ENCODE results near the gene LPCAT2.

The LPCAT2 gene

DNA sequence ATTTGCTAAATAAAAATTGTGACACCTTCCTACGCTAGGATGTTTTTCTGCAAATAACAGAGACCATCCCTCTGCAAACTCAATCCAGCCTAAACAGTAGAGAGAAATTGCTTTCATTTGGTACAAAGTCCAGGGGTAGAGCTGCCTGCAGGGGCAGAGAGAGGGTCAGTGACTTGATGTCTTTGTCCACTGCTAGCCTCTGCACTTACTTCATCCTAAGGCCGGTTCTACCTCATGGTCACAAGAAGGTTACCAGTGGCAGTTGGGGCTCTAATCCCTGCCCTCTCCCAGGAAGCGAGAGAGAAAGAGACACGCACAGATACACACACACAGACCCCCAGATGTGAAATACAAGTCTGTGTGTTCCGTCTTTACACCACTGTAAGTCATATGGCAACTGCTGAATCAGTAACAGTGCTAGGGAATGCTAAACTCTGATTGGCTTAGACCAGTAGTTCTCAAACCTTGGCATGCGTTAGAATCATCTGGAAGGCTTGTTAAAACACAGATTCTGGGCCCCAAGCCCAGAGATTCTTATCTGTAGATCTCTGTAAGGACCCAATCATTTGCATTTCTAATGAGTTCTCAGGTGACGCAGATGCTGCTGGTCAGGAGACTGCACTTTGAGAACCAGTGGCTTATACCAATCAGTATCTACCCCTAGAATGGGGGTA, 13.1 kb upstream of the LPCAT2 start:
- Histone ChIP-seq H3K36me3 (ENCODE audit: control insufficient read depth in 1 of 2, insufficient read depth in 2 of 2, low read length in 2 of 2) (peaks cover 0 to 4% of the 10 kb centered on the region in 2 donors), H3K27me3 (ENCODE audit: control insufficient read depth in 1 of 2, insufficient read depth in 2 of 2, low read length in 2 of 2) (no peaks in the 10 kb centered on the region), H3K27ac (ENCODE audit: low read depth, low read length) (no peak overlapping the region), H3K4me1 (ENCODE audit: control insufficient read depth in 1 of 2, insufficient read depth in 2 of 2, low read length in 2 of 2) (peaks cover 12 to 25% of the 10 kb centered on the region in 2 donors), H3K9ac (ENCODE audit: low read depth in 1 of 2, low read length in 2 of 2) (no peak overlapping the region), H3K9me3 (ENCODE audit: control insufficient read depth in 1 of 2, low read length in 2 of 2) (no peaks in the 10 kb centered on the region), H3K4me3 (ENCODE audit: low read depth in 1 of 2, low read length in 2 of 2) (no peak overlapping the region)

DNA sequence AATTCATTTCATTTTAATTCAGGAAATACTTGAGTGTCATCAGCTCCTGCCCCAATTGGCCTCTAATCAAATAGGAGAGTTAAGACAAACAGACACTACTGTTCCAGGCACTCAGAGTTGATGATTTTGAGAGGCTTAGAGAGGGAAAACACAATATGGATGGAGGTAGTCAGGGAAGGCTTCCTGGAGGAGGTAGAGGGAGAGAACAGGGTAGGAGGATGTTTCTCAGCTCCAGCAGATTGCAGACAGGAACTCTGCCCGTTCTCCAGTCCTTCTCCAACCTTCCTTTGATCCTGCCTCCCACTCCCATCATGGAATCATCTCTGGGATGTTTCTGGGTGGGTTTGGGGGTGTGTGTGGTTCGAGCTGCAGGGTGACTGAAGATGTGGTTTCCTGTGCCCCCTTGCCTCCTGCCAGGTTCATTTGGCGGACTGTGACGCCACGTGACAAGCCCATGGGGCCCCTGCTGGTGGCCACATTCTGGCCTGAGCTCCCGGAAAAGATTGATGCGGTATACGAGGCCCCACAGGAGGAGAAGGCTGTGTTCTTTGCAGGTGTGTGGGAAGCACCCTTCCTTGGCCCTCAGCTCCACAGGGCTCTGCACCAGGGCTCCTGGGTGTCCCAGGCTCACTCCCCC, 12.2 kb upstream of the LPCAT2 start:
- Histone ChIP-seq H3K4me1 (ENCODE audit: control insufficient read depth in 1 of 2, insufficient read depth in 2 of 2, low read length in 2 of 2) (peaks cover 20 to 33% of the 10 kb centered on the region in 2 donors), H3K9ac (ENCODE audit: low read depth in 1 of 2, low read length in 2 of 2) (no peak overlapping the region), H3K27me3 (ENCODE audit: control insufficient read depth in 1 of 2, insufficient read depth in 2 of 2, low read length in 2 of 2) (no peaks in the 10 kb centered on the region), H3K36me3 (ENCODE audit: control insufficient read depth in 1 of 2, insufficient read depth in 2 of 2, low read length in 2 of 2) (peaks cover 0 to 4% of the 10 kb centered on the region in 2 donors), H3K4me3 (ENCODE audit: low read depth in 1 of 2, low read length in 2 of 2) (no peak overlapping the region), H3K9me3 (ENCODE audit: control insufficient read depth in 1 of 2, low read length in 2 of 2) (no peaks in the 10 kb centered on the region), H3K27ac (ENCODE audit: low read depth, low read length) (no peak overlapping the region)

DNA sequence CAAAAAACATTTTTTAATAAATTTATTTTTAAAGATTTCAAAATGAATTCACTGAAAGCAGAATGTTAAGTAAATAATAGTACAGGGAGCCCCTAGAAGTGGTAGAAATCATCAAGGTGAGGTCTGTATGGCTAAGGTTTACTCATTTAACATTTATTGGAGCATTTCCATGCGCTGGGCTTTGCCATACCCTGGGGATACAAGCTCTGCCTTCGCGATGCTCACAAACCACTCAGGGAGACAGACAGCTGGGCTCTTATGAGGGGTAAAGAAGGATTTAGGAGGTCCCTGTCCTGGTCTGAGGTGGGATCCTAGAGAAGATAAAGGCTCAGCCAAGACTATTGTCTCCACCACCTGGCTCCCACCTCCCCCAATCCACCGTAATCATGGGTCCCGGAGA, 11.3 kb upstream of the LPCAT2 start:
- Histone ChIP-seq H3K4me3 (ENCODE audit: low read depth in 1 of 2, low read length in 2 of 2) (no peak overlapping the region), H3K36me3 (ENCODE audit: control insufficient read depth in 1 of 2, insufficient read depth in 2 of 2, low read length in 2 of 2) (peaks cover 0 to 4% of the 10 kb centered on the region in 2 donors), H3K9me3 (ENCODE audit: control insufficient read depth in 1 of 2, low read length in 2 of 2) (no peaks in the 10 kb centered on the region), H3K9ac (ENCODE audit: low read depth in 1 of 2, low read length in 2 of 2) (no peak overlapping the region), H3K27me3 (ENCODE audit: control insufficient read depth in 1 of 2, insufficient read depth in 2 of 2, low read length in 2 of 2) (no peaks in the 10 kb centered on the region), H3K27ac (ENCODE audit: low read depth, low read length) (no peak overlapping the region), H3K4me1 (ENCODE audit: control insufficient read depth in 1 of 2, insufficient read depth in 2 of 2, low read length in 2 of 2) (peaks cover 29 to 42% of the 10 kb centered on the region in 2 donors)

DNA sequence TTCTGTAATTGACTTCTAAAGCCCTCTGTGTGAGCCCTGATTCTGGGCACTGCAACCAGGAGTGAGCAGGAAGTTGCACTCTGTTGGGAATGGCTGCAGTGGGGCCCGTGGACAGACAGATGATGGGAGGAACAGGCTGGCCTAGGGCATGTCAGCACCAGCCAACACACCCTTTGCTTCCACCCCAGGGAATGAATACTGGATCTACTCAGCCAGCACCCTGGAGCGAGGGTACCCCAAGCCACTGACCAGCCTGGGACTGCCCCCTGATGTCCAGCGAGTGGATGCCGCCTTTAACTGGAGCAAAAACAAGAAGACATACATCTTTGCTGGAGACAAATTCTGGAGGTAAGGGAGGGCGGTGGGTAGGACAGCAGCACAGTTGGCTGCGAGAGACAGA, 10.8 kb upstream of the LPCAT2 start:
- peaks cover 33 to 45% of the 10 kb centered on the region in 2 donors for H3K4me1 ChIP-seq (ENCODE audit: control insufficient read depth in 1 of 2, insufficient read depth in 2 of 2, low read length in 2 of 2)
- H3K9me3 ChIP-seq (ENCODE audit: control insufficient read depth in 1 of 2, low read length in 2 of 2) = no peaks in the 10 kb centered on the region
- H3K36me3 ChIP-seq (ENCODE audit: control insufficient read depth in 1 of 2, insufficient read depth in 2 of 2, low read length in 2 of 2) = peaks cover 0 to 4% of the 10 kb centered on the region in 2 donors
- no peaks in the 10 kb centered on the region for H3K27me3 ChIP-seq (ENCODE audit: control insufficient read depth in 1 of 2, insufficient read depth in 2 of 2, low read length in 2 of 2)
- no peak overlapping the region for H3K9ac ChIP-seq (ENCODE audit: low read depth in 1 of 2, low read length in 2 of 2)
- H3K27ac ChIP-seq (ENCODE audit: low read depth, low read length) = no peak overlapping the region
- no peak overlapping the region for H3K4me3 ChIP-seq (ENCODE audit: low read depth in 1 of 2, low read length in 2 of 2)

DNA sequence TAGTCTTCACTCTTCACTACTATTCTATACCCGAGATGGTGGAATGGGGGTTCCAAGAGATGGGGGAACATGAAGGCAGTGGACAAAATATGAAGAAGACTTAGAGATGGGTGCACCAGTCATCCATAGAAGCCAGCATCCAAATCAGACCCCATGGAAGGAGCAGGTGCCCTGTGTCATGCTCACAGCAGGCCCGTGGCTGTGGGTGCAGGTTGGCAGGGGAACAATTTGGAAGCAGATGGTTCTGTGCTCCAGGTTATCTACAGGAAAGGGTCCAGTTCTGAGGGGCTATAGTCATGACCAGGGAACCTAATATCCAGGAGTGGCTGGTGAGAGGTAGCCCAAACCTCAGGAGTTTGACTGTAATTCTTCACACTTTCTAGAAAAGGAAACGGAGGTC, 9.6 kb upstream of the LPCAT2 start:
- Histone ChIP-seq H3K36me3 (ENCODE audit: control insufficient read depth in 1 of 2, insufficient read depth in 2 of 2, low read length in 2 of 2) (no peaks in the 10 kb centered on the region), H3K9me3 (ENCODE audit: control insufficient read depth in 1 of 2, low read length in 2 of 2) (no peaks in the 10 kb centered on the region), H3K9ac (ENCODE audit: low read depth in 1 of 2, low read length in 2 of 2) (no peak overlapping the region), H3K27ac (ENCODE audit: low read depth, low read length) (no peak overlapping the region), H3K27me3 (ENCODE audit: control insufficient read depth in 1 of 2, insufficient read depth in 2 of 2, low read length in 2 of 2) (no peaks in the 10 kb centered on the region), H3K4me3 (ENCODE audit: low read depth in 1 of 2, low read length in 2 of 2) (no peak overlapping the region), H3K4me1 (ENCODE audit: control insufficient read depth in 1 of 2, insufficient read depth in 2 of 2, low read length in 2 of 2) (peaks cover 41 to 51% of the 10 kb centered on the region in 2 donors)

DNA sequence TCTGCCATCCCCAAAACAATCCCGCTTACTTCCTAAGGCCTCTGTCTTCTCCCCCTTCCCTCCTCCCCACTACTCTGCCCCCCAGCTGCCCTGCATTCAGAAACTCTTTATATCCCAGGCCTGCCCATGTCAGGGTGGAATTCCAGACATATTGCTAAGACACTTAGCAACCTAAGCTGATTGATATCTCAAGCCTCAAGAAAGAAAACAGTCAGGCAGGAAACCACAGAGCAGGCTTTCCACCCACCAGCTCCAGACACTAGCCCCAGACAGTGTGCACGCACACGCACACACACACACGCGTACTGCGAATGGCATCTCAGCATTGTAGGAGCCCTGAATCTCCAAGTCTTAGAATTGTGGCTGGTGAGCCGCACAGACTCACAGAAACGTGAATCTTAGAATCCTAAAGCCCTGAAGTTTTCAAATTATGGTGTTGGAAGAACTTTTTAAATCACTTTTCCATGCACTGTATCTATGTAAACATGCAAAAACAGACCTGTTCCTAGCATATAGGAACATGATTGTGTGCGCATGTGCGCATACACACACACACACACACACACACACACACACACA, 8.8 kb upstream of the LPCAT2 start:
- Histone ChIP-seq H3K9ac (ENCODE audit: low read depth in 1 of 2, low read length in 2 of 2) (no peak overlapping the region), H3K4me1 (ENCODE audit: control insufficient read depth in 1 of 2, insufficient read depth in 2 of 2, low read length in 2 of 2) (peaks cover 34 to 51% of the 10 kb centered on the region in 2 donors), H3K27ac (ENCODE audit: low read depth, low read length) (no peak overlapping the region), H3K36me3 (ENCODE audit: control insufficient read depth in 1 of 2, insufficient read depth in 2 of 2, low read length in 2 of 2) (no peaks in the 10 kb centered on the region), H3K27me3 (ENCODE audit: control insufficient read depth in 1 of 2, insufficient read depth in 2 of 2, low read length in 2 of 2) (no peaks in the 10 kb centered on the region), H3K4me3 (ENCODE audit: low read depth in 1 of 2, low read length in 2 of 2) (no peak overlapping the region), H3K9me3 (ENCODE audit: control insufficient read depth in 1 of 2, low read length in 2 of 2) (no peaks in the 10 kb centered on the region)

DNA sequence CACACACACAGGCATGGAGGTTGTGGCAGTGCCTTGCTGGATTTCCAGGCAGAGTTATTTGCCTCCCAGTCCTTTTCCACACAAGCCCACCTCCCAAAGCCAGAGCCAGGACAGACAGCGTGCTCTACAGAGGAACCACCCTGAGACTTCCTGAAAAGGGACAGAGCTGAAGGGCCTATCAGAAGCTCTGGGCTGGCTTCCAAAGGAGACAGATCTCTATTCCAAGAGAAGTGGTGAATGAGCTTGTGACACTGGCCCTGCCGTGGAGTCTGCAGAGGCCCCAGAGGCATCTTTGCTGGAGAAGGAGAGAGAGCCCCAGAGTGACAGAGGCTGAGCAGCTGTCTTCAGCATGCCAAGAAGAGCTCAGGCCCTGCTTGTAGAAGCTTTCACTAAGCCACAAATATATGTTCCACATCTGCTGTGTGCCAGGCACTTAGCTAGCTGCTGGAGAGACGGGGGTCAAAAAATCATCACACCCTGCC, 8.3 kb upstream of the LPCAT2 start:
- Histone ChIP-seq H3K9ac (ENCODE audit: low read depth in 1 of 2, low read length in 2 of 2) (no peak overlapping the region), H3K36me3 (ENCODE audit: control insufficient read depth in 1 of 2, insufficient read depth in 2 of 2, low read length in 2 of 2) (no peaks in the 10 kb centered on the region), H3K27ac (ENCODE audit: low read depth, low read length) (no peak overlapping the region), H3K9me3 (ENCODE audit: control insufficient read depth in 1 of 2, low read length in 2 of 2) (no peaks in the 10 kb centered on the region), H3K4me3 (ENCODE audit: low read depth in 1 of 2, low read length in 2 of 2) (no peak overlapping the region), H3K27me3 (ENCODE audit: control insufficient read depth in 1 of 2, insufficient read depth in 2 of 2, low read length in 2 of 2) (no peaks in the 10 kb centered on the region), H3K4me1 (ENCODE audit: control insufficient read depth in 1 of 2, insufficient read depth in 2 of 2, low read length in 2 of 2) (peaks cover 32 to 47% of the 10 kb centered on the region in 2 donors)

DNA sequence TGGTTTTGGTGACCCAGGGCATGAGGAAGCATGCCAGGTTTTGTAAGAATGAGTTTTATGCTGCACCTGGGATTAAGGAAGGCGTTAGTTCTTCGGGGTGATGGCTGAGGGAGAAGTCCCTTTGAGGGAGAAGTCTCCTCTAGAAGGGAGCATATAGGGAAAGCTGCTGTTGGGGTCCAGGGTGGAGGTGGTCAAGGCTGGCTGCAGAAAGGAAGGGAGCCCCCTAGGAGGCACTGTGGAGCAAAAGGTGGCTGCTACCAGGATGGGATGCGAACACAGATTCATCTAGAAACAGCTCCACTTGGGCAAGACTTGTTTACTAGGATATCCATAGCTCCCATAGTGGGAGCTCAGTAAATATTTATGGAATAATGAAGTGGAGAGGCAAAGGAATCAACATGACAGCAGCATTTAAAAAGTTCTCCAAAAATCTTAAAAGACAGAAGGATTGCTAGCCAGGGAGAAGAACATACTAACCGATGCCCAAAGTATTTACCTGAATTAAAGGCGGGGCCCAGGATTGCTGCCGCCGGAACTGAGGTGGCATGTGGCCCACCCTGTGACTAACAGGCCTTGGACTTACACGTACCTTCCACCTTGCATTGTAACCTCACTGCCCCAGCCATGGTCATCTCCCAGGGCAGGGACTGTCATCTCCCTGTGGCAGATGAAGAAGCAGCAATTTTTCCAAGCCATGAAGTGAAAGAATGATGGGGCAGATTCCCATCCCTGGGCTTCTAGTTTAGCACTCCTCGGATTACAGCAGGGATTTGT, 7.1 kb upstream of the LPCAT2 start:
- H3K9me3 ChIP-seq (ENCODE audit: control insufficient read depth in 1 of 2, low read length in 2 of 2) = no peaks in the 10 kb centered on the region
- no peak overlapping the region for H3K9ac ChIP-seq (ENCODE audit: low read depth in 1 of 2, low read length in 2 of 2)
- no peaks in the 10 kb centered on the region for H3K36me3 ChIP-seq (ENCODE audit: control insufficient read depth in 1 of 2, insufficient read depth in 2 of 2, low read length in 2 of 2)
- H3K27ac ChIP-seq (ENCODE audit: low read depth, low read length) = no peak overlapping the region
- H3K4me3 ChIP-seq (ENCODE audit: low read depth in 1 of 2, low read length in 2 of 2) = no peak overlapping the region
- peaks cover 30 to 50% of the 10 kb centered on the region in 2 donors for H3K4me1 ChIP-seq (ENCODE audit: control insufficient read depth in 1 of 2, insufficient read depth in 2 of 2, low read length in 2 of 2)
- H3K27me3 ChIP-seq (ENCODE audit: control insufficient read depth in 1 of 2, insufficient read depth in 2 of 2, low read length in 2 of 2) = no peaks in the 10 kb centered on the region

DNA sequence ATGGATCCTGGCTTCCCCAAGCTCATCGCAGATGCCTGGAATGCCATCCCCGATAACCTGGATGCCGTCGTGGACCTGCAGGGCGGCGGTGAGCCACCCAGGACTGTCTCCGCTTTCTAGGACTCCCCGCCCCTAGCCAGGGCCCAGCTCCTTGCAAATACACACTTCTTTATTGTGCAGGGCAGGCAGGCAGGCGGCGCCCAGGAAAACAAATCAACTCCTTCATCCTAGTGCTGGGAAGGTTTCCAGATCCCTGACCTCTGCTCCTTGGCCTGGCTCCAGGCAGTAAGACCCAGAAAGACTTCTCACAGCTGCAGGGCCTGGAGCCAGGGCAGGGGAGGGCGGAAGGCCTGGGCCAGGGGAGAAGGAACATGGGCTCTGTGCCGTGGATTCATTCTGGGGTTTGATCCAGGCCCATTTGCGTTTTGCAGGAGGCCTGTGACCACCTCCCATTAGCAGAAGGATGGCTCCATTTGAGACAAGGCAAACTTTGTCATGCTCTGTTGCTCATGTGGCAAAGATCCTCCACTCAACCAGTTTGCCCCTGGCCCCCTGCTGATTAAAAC, 6.0 kb upstream of the LPCAT2 start:
- Histone ChIP-seq H3K9me3 (ENCODE audit: control insufficient read depth in 1 of 2, low read length in 2 of 2) (no peaks in the 10 kb centered on the region), H3K4me1 (ENCODE audit: control insufficient read depth in 1 of 2, insufficient read depth in 2 of 2, low read length in 2 of 2) (peaks cover 30 to 50% of the 10 kb centered on the region in 2 donors), H3K27me3 (ENCODE audit: control insufficient read depth in 1 of 2, insufficient read depth in 2 of 2, low read length in 2 of 2) (no peaks in the 10 kb centered on the region), H3K27ac (ENCODE audit: low read depth, low read length) (no peak overlapping the region), H3K4me3 (ENCODE audit: low read depth in 1 of 2, low read length in 2 of 2) (peak overlapping the region in 1 of 2 donors; percentile 1), H3K9ac (ENCODE audit: low read depth in 1 of 2, low read length in 2 of 2) (no peak overlapping the region), H3K36me3 (ENCODE audit: control insufficient read depth in 1 of 2, insufficient read depth in 2 of 2, low read length in 2 of 2) (no peaks in the 10 kb centered on the region)

Measured in duodenal mucosa (tissue), 2 donors.